Smooth muscle cell (in vitro differentiated cells): ENCODE results near the gene BCR. TPM values are rescaled to one million over a fixed set of nuclear protein-coding genes. Genes with fewer than 3 reads are reported as not detected.

Source experiments
- DNase-seq: peaks from one replicate; lab custom pipeline; 2025; ENCODE audit not compliant: unreplicated experiment; lab: John Stamatoyannopoulos, UW
- H2AFZ ChIP-seq: fragments of 200-600 bp; sonication (generic); 2 replicates; pipeline ENCODE4 v1.6.0; 2016; ENCODE audit warnings: antibody characterized with exemption, low read depth, mild to moderate bottlenecking
- H3F3A ChIP-seq: fragments of 200-600 bp; sonication (generic); 2 replicates; pipeline ENCODE4 v1.6.0; 2017; ENCODE audit warnings: antibody characterized with exemption, low read depth
- H3K27ac ChIP-seq: fragments of 200-600 bp; sonication (generic); 2 replicates; pipeline ENCODE4 v1.5.1; 2016; ENCODE audit warnings: low read depth, mild to moderate bottlenecking
- H3K27me3 ChIP-seq: fragments of 200-600 bp; sonication (generic); 2 replicates; pipeline ENCODE4 v1.6.1; 2016; ENCODE audit warnings: low read depth, mild to moderate bottlenecking
- H3K36me3 ChIP-seq: fragments of 200-600 bp; sonication (generic); 2 replicates; pipeline ENCODE4 v1.5.1; 2016; ENCODE audit warnings: low read depth
- H3K4me1 ChIP-seq: fragments of 200-600 bp; sonication (generic); 2 replicates; pipeline ENCODE4 v1.5.1; 2016; ENCODE audit warnings: low read depth
- H3K4me2 ChIP-seq: fragments of 200-600 bp; sonication (generic); 2 replicates; pipeline ENCODE4 v1.6.0; 2016; ENCODE audit warnings: mild to moderate bottlenecking
- H3K4me3 ChIP-seq: fragments of 200-600 bp; sonication (generic); 2 replicates; pipeline ENCODE4 v1.5.1; 2016; ENCODE audit warnings: mild to moderate bottlenecking
- H3K79me2 ChIP-seq: fragments of 200-600 bp; sonication (generic); 2 replicates; pipeline ENCODE4 v1.6.0; 2016; ENCODE audit warnings: low read depth, mild to moderate bottlenecking
- H3K9ac ChIP-seq: fragments of 200-600 bp; sonication (generic); 2 replicates; pipeline ENCODE4 v1.6.0; 2016; ENCODE audit warnings: low read depth
- H3K9me3 ChIP-seq: fragments of 200-600 bp; sonication (generic); replicated peaks from 2 replicates; pipeline ENCODE4 v1.5.1; 2016; ENCODE audit warnings: low read depth
- H4K20me1 ChIP-seq: fragments of 200-600 bp; sonication (generic); 2 replicates; pipeline ENCODE4 v1.6.0; 2016; ENCODE audit warnings: low read depth
- CTCF ChIP-seq: fragments of 200-600 bp; sonication (generic); IDR thresholded peaks from 2 replicates; pipeline ENCODE4 v1.5.1; 2017; ENCODE audit warnings: borderline replicate concordance, mild to moderate bottlenecking, antibody characterized with exemption; ENCODE audit not compliant: insufficient read depth, poor library complexity, severe bottlenecking
- WGBS: methylation state at CpG from one replicate; pipeline ENCODE4 v1.1.7; 2016; ENCODE audit warnings: low lambda C conversion rate; 5-methylcytosine and 5-hydroxymethylcytosine counted together
- polyA plus RNA-seq: library from polyadenylated mRNA; unstranded; fragments of >200 nt; fragmentation: Nextera tagmentation; extraction: Ambion mirVana; gene quantifications from 2 replicates; pipeline ENCODE4 v1.2.1, GENCODE V29; 2016
- total RNA-seq: library from RNA; depleted of rRNA; stranded (reverse); fragments of >200 nt; gene quantifications from 2 replicates; pipeline ENCODE4 v1.2.3, GENCODE V29; 2014

The BCR gene
- total and polyA plus RNA-seq, 2 experiments from 2014 or later = 11.1 to 13.4 TPM

GRCh38 chr22:23268877-23269276, 88.6 kb downstream of the BCR start:
- no peak overlapping the region for H3K9ac ChIP-seq
- WGBS = 94% methylated on average over 7 of the region's 7 CpGs
- H3K4me3 ChIP-seq = no peak overlapping the region
- DNase-seq = no peak
- peaks cover 25% of the 10 kb centered on the region for H4K20me1 ChIP-seq
- no peak overlapping the region for H3K27ac ChIP-seq
- no peak overlapping the region for H2AFZ ChIP-seq
- H3F3A ChIP-seq = no peaks in the 10 kb centered on the region
- H3K4me1 ChIP-seq = peaks cover 4% of the 10 kb centered on the region
- no peaks in the 10 kb centered on the region for H3K79me2 ChIP-seq
- TF ChIP-seq CTCF = no peak
- H3K27me3 ChIP-seq = no peaks in the 10 kb centered on the region
- no peaks in the 10 kb centered on the region for H3K36me3 ChIP-seq
- H3K4me2 ChIP-seq = no peak overlapping the region
- no peaks in the 10 kb centered on the region for H3K9me3 ChIP-seq

GRCh38 chr22:23269441-23270211, 89.3 kb downstream of the BCR start:
- WGBS = 84% methylated on average over 18 of the region's 18 CpGs
- no peak overlapping the region for H3K4me3 ChIP-seq
- H3K9ac ChIP-seq = no peak overlapping the region
- H3K27ac ChIP-seq = no peak overlapping the region
- no peaks in the 10 kb centered on the region for H3F3A ChIP-seq
- H2AFZ ChIP-seq = no peak overlapping the region
- H3K36me3 ChIP-seq = no peaks in the 10 kb centered on the region
- no peak for DNase-seq
- peaks cover 17% of the 10 kb centered on the region for H4K20me1 ChIP-seq
- TF ChIP-seq CTCF = no peak
- no peak overlapping the region for H3K4me2 ChIP-seq
- no peaks in the 10 kb centered on the region for H3K9me3 ChIP-seq
- H3K79me2 ChIP-seq = no peaks in the 10 kb centered on the region
- no peaks in the 10 kb centered on the region for H3K27me3 ChIP-seq
- peaks cover 4% of the 10 kb centered on the region for H3K4me1 ChIP-seq

- H2AFZ ChIP-seq = no peak overlapping the region
- peaks cover 4% of the 10 kb centered on the region for H3K4me1 ChIP-seq
- WGBS = 70% methylated on average over 8 of the region's 8 CpGs
- peaks cover 14% of the 10 kb centered on the region for H4K20me1 ChIP-seq
- H3K4me2 ChIP-seq = no peak overlapping the region
- no peaks in the 10 kb centered on the region for H3F3A ChIP-seq
- no peaks in the 10 kb centered on the region for H3K36me3 ChIP-seq
- no peak overlapping the region for H3K4me3 ChIP-seq
- H3K79me2 ChIP-seq = no peaks in the 10 kb centered on the region
- H3K27me3 ChIP-seq = no peaks in the 10 kb centered on the region
- H3K9ac ChIP-seq = no peak overlapping the region
- no peaks in the 10 kb centered on the region for H3K9me3 ChIP-seq
- DNase-seq = no peak
- no peak overlapping the region for H3K27ac ChIP-seq
- TF ChIP-seq CTCF = no peak
Observed at GRCh38 chr22:23270212-23270733, 90.0 kb downstream of the BCR start.
